Measurements from ENCODE around the gene TXNRD2.

Gene TXNRD2

DNA sequence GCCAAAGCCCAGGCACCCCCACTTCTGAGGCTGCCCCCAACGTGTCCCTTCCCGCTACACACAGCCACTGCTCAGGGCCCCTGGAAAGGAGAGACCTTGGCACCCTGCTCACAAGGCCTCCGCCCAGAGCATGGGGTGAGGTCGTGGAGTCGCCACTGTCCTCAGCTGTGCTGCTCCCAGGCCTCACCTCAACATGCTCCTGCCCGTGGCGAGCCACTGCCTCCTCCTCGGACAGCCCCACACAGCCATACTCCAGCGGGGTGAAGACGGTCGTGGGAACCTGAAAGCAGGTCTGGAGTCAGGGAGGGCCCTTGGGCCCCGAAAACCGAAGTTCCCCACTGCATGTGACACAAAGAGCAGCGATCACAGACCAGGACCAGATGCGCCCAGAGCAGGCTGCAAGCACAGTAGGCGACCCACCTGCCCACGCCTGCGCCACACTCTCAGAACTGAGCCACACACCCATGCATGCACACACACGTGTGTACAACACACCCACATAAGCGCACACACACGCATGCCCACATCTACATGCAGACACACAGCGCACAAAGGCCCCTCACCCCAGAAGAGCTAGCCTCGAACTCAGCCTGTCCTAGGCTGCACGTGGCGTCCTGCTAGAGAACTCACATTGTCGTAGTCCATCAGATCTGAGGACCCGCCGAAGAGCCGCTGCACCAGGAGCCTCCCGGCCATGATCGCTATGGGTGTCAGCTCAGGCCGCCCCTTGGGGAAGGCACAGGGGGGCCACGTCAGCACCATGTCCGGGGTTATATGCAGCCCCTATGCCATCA is 61.4 kb downstream of the TXNRD2 start:
- in situ Hi-C loops (cut with MboI; ENCODE audit: low pct_unique_long_range_greater_than_20kb, low sequenced_read_pairs, unreplicated experiment): no loop called here
- DNase-seq (ENCODE audit: low spot score): no peak

DNA sequence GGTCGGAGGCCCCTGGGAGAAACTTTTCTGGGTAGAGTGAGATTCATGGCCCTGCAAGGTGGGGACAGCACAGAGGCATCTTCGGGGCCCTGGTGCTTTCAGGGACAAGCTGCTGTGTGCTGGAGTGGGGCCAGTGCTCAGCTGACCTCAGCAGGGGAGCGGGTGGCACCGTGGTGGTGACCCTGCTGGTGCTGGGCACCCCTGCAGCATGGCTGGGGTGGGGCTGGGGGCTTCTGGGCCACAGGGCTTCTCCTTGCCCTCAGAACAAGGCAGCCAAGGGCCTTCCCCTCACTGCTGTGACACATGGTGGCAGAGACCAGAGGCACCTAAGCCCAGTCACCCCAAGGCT is 62.0 kb downstream of the TXNRD2 start:
- DNase-seq (ENCODE audit: low spot score): no peak
- TF ChIP-seq, protein P1, sequence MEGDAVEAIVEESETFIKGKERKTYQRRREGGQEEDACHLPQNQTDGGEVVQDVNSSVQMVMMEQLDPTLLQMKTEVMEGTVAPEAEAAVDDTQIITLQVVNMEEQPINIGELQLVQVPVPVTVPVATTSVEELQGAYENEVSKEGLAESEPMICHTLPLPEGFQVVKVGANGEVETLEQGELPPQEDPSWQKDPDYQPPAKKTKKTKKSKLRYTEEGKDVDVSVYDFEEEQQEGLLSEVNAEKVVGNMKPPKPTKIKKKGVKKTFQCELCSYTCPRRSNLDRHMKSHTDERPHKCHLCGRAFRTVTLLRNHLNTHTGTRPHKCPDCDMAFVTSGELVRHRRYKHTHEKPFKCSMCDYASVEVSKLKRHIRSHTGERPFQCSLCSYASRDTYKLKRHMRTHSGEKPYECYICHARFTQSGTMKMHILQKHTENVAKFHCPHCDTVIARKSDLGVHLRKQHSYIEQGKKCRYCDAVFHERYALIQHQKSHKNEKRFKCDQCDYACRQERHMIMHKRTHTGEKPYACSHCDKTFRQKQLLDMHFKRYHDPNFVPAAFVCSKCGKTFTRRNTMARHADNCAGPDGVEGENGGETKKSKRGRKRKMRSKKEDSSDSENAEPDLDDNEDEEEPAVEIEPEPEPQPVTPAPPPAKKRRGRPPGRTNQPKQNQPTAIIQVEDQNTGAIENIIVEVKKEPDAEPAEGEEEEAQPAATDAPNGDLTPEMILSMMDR (IDR thresholded peaks at IDR 0.05; ENCODE audit: extremely low read depth, insufficient read depth, missing control alignments): no peak

More for the DNA sequence above, 61.4 kb downstream of the TXNRD2 start:
- TF ChIP-seq, protein P1 (IDR thresholded peaks at IDR 0.05; ENCODE audit: extremely low read depth, insufficient read depth, missing control alignments): no peak

GRCh38 chr22:19879246-19879570 is 62.4 kb downstream of the TXNRD2 start:
- DNase-seq (ENCODE audit: low spot score): no peak
- TF ChIP-seq, protein P1 (IDR thresholded peaks at IDR 0.05; ENCODE audit: extremely low read depth, insufficient read depth, missing control alignments): no peak
- in situ Hi-C loops (cut with MboI; ENCODE audit: low pct_unique_long_range_greater_than_20kb, low sequenced_read_pairs, unreplicated experiment): no loop called here

More for the DNA sequence above, 62.0 kb downstream of the TXNRD2 start:
- in situ Hi-C loops (cut with MboI; ENCODE audit: low pct_unique_long_range_greater_than_20kb, low sequenced_read_pairs, unreplicated experiment): no loop called here

- TF ChIP-seq, protein P1 (IDR thresholded peaks at IDR 0.05; ENCODE audit: extremely low read depth, insufficient read depth, missing control alignments): no peak
- in situ Hi-C loops (cut with MboI; ENCODE audit: low pct_unique_long_range_greater_than_20kb, low sequenced_read_pairs, unreplicated experiment): no loop called here
- no peak for DNase-seq (ENCODE audit: low spot score)
Observed at GRCh38 chr22:19878461-19879245, 63.0 kb downstream of the TXNRD2 start.

- DNase-seq (ENCODE audit: low spot score): no peak
- TF ChIP-seq, protein P1 (IDR thresholded peaks at IDR 0.05; ENCODE audit: extremely low read depth, insufficient read depth, missing control alignments): no peak
- in situ Hi-C loops (cut with MboI; ENCODE audit: low pct_unique_long_range_greater_than_20kb, low sequenced_read_pairs, unreplicated experiment): no loop called here
Observed at GRCh38 chr22:19877626-19878339, 63.8 kb downstream of the TXNRD2 start.

GRCh38 chr22:19876941-19877625 is 64.5 kb downstream of the TXNRD2 start:
- no peak for DNase-seq (ENCODE audit: low spot score)
- TF ChIP-seq, protein P1 (IDR thresholded peaks at IDR 0.05; ENCODE audit: extremely low read depth, insufficient read depth, missing control alignments): no peak
- in situ Hi-C loops (cut with MboI; ENCODE audit: low pct_unique_long_range_greater_than_20kb, low sequenced_read_pairs, unreplicated experiment): no loop called here
